Activated CD8-positive, alpha-beta T cell treated with anti-CD3 and anti-CD28 coated beads for 36 hours (primary cell): ENCODE data around the gene HSD17B1. TPM values are rescaled to one million over a fixed set of nuclear protein-coding genes. Genes with fewer than 3 reads are reported as not detected.

ENCODE experiments used
- ATAC-seq: fragments of 200-7000 bp; cut with Tn5 transposase; one replicate; pipeline ENCODE4 v1.10.0; 2021; ENCODE audit warnings: mild to moderate bottlenecking, moderate library complexity
- CTCF ChIA-PET: fragments of 350-600 bp; sonication (Branson Sonifier 250); formaldehyde crosslinking; loops from one replicate; lab custom pipeline; 2021; ENCODE audit warnings: antibody characterized with exemption; lab: Charles Lee
- POLR2A ChIA-PET: fragments of 350-600 bp; sonication (Branson Sonifier 250); formaldehyde crosslinking; loops from one replicate; lab custom pipeline; 2021; ENCODE audit warnings: antibody characterized with exemption; lab: Charles Lee
- DNase-seq: peaks from one replicate; pipeline ENCODE4 v3.0.0-alpha.2; 2020
- H3K27ac Mint-ChIP-seq: one replicate; pipeline ENCODE4 v1.8.0; 2021; ENCODE audit warnings: mild to moderate bottlenecking, mixed read lengths
- H3K27me3 Mint-ChIP-seq: one replicate; pipeline ENCODE4 v1.8.0; 2021; ENCODE audit warnings: mixed read lengths
- H3K36me3 Mint-ChIP-seq: one replicate; pipeline ENCODE4 v1.8.0; 2021; ENCODE audit warnings: low read depth, mixed read lengths
- H3K4me1 Mint-ChIP-seq: one replicate; pipeline ENCODE4 v1.8.0; 2021; ENCODE audit warnings: low read depth, mixed read lengths
- H3K4me3 Mint-ChIP-seq: one replicate; pipeline ENCODE4 v1.8.0; 2021; ENCODE audit warnings: mild to moderate bottlenecking, moderate library complexity, mixed read lengths
- H3K9me3 Mint-ChIP-seq: one replicate; pipeline ENCODE4 v1.8.0; 2021; ENCODE audit warnings: mixed read lengths
- intact Hi-C: fragments of 100-400 bp; cut with micrococcal nuclease; formaldehyde crosslinking; loops from one replicate; pipeline ENCODE4 v1.10.0; 2022
- total RNA-seq, 2 experiments: library from RNA; stranded (reverse); gene quantifications; one replicate each; pipeline ENCODE4 v1.2.3, GENCODE V29; 2021
- TF ChIP-seq, protein P1 (sequence below): fragments of 200-600 bp; IDR thresholded peaks from one replicate; pipeline ENCODE4 v1.8.0; 2022; ENCODE audit warnings: antibody characterized with exemption, mild to moderate bottlenecking

Gene HSD17B1
- total RNA-seq, 2 experiments from 2014 or later: 0.43 to 0.49 TPM

DNA sequence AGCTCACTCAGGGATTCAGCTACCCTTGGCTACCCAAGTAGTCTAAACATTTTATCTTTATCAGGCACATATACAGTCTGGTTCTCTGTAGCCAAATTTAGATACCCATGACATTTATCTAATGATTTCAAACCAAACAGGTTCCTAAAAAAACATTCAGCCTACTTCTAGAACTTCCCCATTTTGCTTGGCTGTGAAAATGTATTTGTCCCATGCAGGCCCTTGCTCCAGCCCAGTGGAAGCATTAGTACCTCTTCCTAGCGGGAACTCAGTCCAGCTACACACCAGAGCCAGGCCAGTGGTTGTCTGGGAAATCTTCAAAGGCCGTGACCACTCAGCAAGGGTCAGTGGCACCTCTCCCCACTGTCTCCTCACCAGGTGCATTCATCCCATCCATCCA is 42.9 kb upstream of the HSD17B1 start:
- ATAC-seq (no peak), DNase-seq (no peak)
- TF ChIP-seq, protein P1, sequence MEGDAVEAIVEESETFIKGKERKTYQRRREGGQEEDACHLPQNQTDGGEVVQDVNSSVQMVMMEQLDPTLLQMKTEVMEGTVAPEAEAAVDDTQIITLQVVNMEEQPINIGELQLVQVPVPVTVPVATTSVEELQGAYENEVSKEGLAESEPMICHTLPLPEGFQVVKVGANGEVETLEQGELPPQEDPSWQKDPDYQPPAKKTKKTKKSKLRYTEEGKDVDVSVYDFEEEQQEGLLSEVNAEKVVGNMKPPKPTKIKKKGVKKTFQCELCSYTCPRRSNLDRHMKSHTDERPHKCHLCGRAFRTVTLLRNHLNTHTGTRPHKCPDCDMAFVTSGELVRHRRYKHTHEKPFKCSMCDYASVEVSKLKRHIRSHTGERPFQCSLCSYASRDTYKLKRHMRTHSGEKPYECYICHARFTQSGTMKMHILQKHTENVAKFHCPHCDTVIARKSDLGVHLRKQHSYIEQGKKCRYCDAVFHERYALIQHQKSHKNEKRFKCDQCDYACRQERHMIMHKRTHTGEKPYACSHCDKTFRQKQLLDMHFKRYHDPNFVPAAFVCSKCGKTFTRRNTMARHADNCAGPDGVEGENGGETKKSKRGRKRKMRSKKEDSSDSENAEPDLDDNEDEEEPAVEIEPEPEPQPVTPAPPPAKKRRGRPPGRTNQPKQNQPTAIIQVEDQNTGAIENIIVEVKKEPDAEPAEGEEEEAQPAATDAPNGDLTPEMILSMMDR: no peak
- no peaks in the 10 kb centered on the region for H3K36me3 Mint-ChIP-seq
- H3K9me3 Mint-ChIP-seq: no peaks in the 10 kb centered on the region
- H3K4me1 Mint-ChIP-seq: no peaks in the 10 kb centered on the region
- ChIA-PET POLR2A (no interaction called here), CTCF (interaction anchor here (1.1 kb wide), 1 partner anchor 68 kb away, joined by 3 read pairs; the partner anchor contains the start of gene PSMC3IP)
- no peak overlapping the region for H3K27ac Mint-ChIP-seq
- H3K4me3 Mint-ChIP-seq: no peak overlapping the region
- intact Hi-C loops: no loop called here
- no peaks in the 10 kb centered on the region for H3K27me3 Mint-ChIP-seq

GRCh38 chr17:42512246-42512645 is 40.5 kb upstream of the HSD17B1 start:
- ATAC-seq: no peak
- no peaks in the 10 kb centered on the region for H3K27me3 Mint-ChIP-seq
- ChIA-PET CTCF (interaction anchor here (0.6 to 2.4 kb wide), 4 partner anchors 15 to 109 kb away, joined by 3 to 9 read pairs (median 3); no protein-coding TSS in a partner anchor), POLR2A (interaction anchor here (0.5 kb wide), 1 partner anchor 71 kb away, joined by 4 read pairs; no protein-coding TSS in a partner anchor)
- H3K4me1 Mint-ChIP-seq: no peaks in the 10 kb centered on the region
- TF ChIP-seq, protein P1: no peak
- no peaks in the 10 kb centered on the region for H3K36me3 Mint-ChIP-seq
- no peak for DNase-seq
- H3K27ac Mint-ChIP-seq: no peak overlapping the region
- H3K9me3 Mint-ChIP-seq: no peaks in the 10 kb centered on the region
- no peak overlapping the region for H3K4me3 Mint-ChIP-seq
- intact Hi-C loops: no loop called here

DNA sequence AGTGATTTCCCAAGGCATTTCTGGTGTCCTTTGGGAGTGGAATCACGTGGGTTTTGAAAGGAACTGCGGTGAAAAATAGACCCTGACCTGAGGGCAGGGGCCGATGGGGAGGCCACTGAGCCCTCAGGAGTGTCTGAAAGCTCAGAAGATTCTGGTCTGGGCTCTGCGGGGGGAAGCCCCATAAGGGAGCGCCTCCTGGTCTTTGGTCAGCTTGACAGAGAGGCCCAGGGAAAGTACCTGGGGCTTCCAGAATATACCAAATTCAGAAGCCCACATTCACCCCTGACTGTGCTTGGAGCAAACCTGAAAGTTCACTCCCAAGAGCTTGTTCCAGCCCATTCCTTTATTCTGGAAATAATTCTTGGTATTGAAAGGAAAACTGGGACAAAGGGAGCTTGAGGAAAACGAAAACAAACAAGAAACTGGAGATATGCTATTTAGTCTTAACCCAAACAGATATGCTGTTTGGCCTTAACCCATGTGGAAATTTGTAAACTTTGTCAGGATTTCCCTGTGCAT is 39.9 kb upstream of the HSD17B1 start:
- TF ChIP-seq, protein P1: no peak
- intact Hi-C loops: no loop called here
- ATAC-seq: no peak
- H3K27ac Mint-ChIP-seq: no peak overlapping the region
- ChIA-PET CTCF (interaction anchor here (0.6 to 2.4 kb wide), 4 partner anchors 14 to 110 kb away, joined by 3 to 9 read pairs (median 3); no protein-coding TSS in a partner anchor), POLR2A (no interaction called here)
- no peaks in the 10 kb centered on the region for H3K36me3 Mint-ChIP-seq
- H3K4me3 Mint-ChIP-seq: no peak overlapping the region
- H3K27me3 Mint-ChIP-seq: no peaks in the 10 kb centered on the region
- no peaks in the 10 kb centered on the region for H3K9me3 Mint-ChIP-seq
- no peak for DNase-seq
- H3K4me1 Mint-ChIP-seq: no peaks in the 10 kb centered on the region

DNA sequence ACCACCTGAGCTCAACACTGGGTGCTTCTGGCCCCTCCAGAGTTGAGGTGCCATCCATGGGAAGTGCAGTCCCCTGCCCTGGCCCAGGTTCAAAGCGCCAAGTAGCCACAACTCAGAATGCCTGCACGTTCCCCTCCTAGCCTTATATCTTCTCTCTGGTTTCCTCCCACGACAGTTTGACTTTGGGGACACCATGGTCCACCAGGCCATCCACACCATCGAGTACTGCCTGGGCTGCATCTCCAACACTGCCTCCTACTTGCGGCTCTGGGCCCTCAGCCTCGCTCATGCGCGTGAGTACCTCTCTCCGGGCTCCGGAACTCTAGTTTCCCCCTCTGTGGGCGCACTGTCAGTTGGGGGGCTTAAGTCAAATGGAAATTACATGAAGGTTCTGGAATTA is 39.0 kb upstream of the HSD17B1 start:
- Mint-ChIP-seq H3K36me3 (no peaks in the 10 kb centered on the region), H3K27me3 (no peaks in the 10 kb centered on the region), H3K4me1 (no peaks in the 10 kb centered on the region), H3K27ac (no peak overlapping the region), H3K9me3 (no peaks in the 10 kb centered on the region), H3K4me3 (no peak overlapping the region)
- CTCF ChIA-PET: interaction anchor here (1.4 to 2.4 kb wide), 5 partner anchors 14 to 74 kb away, joined by 3 to 9 read pairs (median 7); no protein-coding TSS in a partner anchor
- ATAC-seq: no peak
- DNase-seq: no peak
- POLR2A ChIA-PET: no interaction called here
- TF ChIP-seq, protein P1: no peak
- intact Hi-C loops: no loop called here

- intact Hi-C loops: no loop called here
- H3K27ac Mint-ChIP-seq: no peak overlapping the region
- no peak for ATAC-seq
- H3K9me3 Mint-ChIP-seq: no peaks in the 10 kb centered on the region
- no peaks in the 10 kb centered on the region for H3K36me3 Mint-ChIP-seq
- no peaks in the 10 kb centered on the region for H3K27me3 Mint-ChIP-seq
- H3K4me3 Mint-ChIP-seq: no peak overlapping the region
- TF ChIP-seq, protein P1: no peak
- ChIA-PET POLR2A (no interaction called here), CTCF (interaction anchor here (1.0 to 1.9 kb wide), 7 partner anchors 13 to 107 kb away, joined by 3 to 8 read pairs (median 4); no protein-coding TSS in a partner anchor)
- DNase-seq: no peak
- no peaks in the 10 kb centered on the region for H3K4me1 Mint-ChIP-seq
These were observed 38.4 kb upstream of the HSD17B1 start for GRCh38 chr17:42514279-42514678.
